NCI-H1694 (cell line): ENCODE results near the gene RASSF4.

Source experiments
- DNase-seq: peaks from one replicate; lab custom pipeline; 2025; lab: John Stamatoyannopoulos, UW

RASSF4 gene

DNA sequence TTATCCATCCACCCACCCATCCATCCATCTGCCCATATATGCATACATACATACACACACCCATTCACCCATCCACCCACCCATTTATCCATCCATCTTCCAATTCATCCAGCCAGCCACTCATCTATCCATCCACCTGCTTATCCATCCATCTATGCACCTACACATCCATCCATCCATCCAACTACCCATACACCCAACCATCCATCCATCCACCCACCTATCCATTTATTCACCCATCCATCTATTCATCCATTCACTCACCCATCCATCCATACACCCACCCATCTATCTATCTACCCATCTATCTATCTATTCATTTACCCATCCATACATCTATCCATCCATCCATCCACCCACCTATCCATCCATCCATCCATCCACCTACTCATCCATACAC lies 31.1 kb upstream of the RASSF4 start:
- no peak for DNase-seq

DNA sequence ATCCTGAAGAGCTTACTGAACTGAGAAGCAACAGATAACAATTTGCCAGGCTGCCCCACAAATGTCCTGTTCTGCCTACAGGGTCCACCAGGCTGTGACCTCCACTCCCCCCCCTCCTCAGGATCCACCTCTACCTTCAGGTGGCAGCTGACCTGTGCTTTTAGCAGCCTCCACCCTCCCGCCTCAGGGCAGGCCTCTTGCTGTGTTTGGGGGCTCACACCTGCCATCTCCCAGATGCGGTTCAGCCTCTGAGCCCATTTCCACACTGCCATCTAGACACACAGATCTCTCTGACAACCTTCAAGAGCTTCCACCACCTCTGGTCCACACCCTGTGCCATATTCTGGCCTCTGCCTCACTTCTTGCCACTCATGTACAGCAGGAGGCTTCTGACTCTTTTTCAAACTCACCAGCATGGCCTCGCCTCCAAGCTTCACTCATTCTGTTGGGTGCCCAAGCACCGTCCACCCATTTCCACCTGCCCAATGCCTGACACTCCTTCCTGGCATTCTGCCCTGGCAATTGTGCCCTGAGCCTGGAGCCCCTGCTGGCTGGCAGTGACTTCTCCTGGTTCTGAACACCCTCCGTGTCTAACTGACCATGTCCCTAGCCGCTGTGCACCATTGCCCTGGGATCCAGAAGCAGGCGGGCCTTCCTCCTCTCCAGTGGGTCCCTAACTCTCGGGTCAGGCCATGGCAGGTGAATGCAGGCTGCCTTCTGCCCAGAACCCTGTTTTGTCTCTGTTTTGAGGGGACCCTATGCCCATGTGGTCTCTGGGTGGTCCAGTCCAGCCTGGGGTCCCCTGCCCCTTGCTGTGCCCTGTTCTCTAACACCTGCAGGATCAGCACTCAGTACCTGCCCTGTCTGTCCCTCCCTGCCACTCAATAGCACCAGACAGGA lies 30.0 kb upstream of the RASSF4 start:
- DNase-seq = no peak

GRCh38 chr10:44930904-44931620 lies 28.5 kb upstream of the RASSF4 start:
- DNase-seq = no peak

DNA sequence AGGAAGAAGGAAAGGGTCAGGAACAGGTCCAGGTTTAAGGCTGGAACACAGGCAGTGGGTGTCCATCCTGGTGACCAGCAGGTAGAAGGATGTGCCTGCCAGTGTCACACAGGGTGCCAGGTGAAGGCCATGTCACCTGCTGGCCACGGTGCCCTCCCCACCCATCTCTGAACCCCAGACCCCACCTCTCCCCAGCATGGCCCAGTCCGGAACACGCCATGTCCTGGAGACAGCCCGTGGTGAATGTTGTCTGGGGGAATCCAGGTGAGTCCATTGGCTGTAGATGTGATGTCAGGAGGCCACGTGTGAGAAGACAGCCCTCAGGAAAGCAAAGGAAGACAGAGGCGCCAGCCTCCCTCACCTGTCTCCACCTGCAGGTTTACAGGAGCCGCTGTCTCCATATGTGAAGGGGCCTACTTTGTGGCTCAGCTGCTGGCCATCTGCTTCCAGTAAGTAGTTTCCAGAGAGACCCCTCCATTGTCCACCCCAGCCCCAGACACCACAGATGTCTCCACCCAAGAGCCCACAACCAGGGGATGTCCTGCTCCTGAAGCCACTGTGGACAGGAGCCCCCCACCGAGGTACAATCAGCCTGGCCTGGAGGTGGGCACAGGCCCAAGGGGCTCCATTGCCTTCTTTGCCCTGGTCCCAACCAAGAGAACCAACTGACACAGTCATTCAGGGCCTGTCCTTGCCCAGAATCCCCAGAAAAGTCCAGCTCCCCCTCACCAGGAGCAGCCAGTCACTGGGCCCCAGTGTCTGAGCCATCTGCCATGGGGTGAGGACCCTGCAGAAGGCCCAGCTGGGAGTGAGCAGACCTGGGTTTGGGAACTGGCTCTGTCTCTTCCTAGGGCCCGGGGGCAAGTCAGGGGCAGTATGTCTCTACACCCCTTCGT lies 27.7 kb upstream of the RASSF4 start:
- no peak for DNase-seq

- DNase-seq = peak; percentile 62
These were observed 26.8 kb upstream of the RASSF4 start for GRCh38 chr10:44932517-44933450.

GRCh38 chr10:44933451-44934321 lies 25.9 kb upstream of the RASSF4 start:
- no peak for DNase-seq

DNA sequence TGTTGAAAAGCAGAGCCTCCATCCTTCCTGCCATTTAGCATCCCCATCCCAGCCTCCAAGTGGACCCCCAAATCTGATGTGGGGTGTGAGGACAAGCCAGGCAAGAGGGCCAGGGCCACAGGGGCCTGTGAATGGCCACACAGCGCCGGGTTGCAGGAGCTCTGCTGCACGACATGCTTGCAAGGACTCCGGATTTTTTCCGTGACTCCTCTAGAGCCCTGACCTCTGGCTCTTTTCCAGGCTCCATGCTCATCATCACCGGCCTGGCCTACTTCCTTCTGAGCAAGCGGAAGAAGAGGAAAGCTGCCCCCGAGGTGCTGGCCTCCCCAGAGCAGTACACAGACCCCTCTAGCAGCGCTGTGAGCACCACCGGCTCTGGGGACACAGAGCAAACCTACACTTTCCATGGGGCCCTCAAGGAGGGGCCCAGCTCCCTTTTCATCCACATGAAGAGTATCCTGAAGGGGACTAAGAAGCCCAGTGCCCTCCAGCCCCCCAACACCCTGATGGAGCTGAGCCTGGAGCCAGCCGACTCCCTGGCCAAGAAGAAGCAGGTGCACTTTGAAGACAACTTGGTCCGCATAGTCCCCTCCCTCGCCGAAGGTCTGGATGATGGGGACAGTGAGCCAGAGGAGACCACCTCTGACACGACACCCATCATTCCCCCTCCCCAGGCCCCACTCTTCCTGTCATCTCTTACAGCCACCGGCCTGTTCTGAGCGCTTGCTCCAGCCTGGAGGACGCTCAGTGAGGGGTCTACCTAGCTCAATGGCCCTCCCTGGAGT lies 25.0 kb upstream of the RASSF4 start:
- no peak for DNase-seq

DNA sequence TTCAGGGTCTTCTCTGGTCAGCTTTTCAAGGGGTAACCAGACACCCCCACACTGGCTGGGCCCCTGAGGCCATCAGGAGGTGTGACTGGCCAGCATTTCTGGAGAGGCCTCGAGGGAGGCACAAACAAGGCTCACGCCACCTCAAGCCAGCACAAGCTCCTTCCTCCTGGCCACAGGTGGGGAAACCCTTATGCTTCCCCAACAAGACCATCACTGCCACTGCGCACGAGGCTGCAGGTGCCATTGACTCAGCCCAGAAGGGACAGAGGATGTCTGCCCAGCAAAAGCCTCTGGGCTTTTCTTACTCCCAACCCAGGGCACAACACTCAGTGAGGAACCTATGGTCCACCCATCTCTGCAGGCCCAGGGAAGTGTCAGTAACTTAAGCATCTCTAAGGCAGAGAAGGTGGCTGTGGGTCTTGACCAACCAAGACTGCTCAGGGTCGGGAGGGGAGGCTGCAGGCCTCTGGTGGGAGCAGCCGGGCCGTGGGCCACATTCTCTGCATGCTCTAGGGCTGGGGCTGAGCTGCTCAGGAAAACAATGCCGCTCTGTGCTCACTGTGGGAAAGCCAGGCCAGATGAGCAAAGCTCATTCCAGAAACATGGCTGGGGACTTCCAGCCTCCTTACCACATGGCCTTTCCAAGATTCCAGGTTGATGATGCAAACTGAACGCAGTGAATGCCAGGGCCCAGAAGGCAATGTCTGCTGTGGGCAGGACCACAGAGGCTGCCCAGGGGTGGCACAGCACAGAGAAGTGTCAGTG lies 24.2 kb upstream of the RASSF4 start:
- no peak for DNase-seq

DNA sequence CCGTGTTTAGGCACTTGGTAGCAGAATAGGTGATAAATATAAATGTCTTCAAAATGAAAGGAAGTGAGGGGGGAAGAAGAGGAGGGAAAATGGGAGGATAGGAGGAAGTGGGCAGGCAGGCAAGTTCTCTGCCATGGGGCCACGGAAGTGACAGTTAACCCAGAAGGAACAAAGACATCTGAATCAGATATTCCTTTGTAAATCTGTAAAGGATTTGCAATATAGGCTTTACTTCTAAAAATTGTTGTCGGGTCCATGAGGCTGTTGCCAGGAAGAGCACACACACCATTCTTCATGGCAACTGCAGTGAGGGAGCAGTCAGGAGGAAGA lies 23.7 kb upstream of the RASSF4 start:
- DNase-seq = no peak

DNA sequence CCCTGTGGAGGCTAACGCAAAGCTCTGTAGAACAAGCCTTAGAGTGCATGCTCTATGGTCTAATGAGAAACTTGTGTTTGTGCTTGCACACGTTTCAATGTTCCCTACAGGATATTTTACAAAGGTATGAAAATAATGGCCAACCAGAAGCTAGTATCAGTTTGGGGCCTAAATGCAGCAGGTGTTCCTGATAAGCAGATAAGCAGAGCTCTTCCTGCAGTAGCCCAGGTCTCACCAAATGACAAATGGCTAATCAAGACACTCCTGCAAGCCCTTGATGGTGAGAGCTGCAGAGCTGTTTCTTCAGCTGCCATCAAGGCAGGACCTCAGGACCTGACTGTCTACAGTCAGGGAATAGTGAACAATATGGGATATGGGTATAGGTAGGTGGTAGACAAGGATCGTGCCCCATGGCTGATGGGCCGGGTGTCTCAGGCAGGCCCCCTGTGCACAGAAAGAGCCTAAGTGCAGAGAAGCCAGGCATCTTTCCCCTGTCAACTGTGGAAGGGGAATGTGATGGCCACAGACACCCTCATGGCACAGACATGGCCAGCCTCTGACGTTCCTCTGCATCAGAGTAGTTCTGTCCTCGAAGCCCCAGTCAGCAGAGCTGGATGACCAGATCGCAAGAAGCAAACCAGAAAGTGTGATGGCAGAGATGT lies 23.2 kb upstream of the RASSF4 start:
- DNase-seq = no peak

GRCh38 chr10:44937196-44938005 lies 22.2 kb upstream of the RASSF4 start:
- DNase-seq = no peak

- DNase-seq = no peak
These were observed 20.6 kb upstream of the RASSF4 start for GRCh38 chr10:44938956-44939355.

GRCh38 chr10:44939691-44940401 lies 19.8 kb upstream of the RASSF4 start:
- no peak for DNase-seq

DNA sequence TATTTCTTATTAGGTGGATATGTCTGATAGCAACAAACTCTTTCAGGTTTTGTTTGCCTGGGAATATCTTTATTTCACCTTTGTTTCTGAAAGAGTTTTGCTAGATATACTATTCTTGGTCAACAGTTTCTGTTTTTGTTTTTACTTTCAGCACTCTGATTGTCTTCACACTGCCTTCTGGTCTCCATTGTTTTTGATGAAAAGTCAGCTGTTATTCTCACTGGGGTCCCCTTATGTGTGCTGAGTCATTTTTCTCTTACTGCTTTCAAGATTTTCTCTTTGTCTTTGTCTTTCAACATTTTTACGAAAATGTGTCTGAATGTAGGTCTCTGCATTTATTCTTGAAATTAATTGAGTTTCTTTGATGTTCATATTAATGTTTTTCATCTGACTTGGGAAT lies 15.2 kb upstream of the RASSF4 start:
- no peak for DNase-seq

DNA sequence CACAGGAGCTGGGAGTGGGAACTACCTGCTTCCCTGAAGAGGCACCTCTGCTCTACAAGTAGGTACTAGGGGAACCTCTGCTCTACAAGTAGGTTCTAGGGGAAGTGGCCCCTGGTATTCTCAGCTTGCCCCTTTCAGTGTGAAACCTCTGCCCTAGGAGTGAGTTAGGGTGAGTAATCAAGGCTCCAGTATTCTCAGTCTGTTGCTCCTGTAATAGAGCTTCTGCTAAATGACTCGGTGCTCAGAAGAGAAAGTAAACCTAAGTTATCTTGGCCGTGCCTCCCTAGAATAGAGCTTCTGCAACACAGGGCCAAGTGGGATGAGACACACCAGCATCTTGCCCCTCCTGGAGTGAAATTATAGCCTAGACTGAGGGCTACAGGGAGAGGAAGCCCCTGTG lies 13.4 kb upstream of the RASSF4 start:
- DNase-seq = no peak

DNA sequence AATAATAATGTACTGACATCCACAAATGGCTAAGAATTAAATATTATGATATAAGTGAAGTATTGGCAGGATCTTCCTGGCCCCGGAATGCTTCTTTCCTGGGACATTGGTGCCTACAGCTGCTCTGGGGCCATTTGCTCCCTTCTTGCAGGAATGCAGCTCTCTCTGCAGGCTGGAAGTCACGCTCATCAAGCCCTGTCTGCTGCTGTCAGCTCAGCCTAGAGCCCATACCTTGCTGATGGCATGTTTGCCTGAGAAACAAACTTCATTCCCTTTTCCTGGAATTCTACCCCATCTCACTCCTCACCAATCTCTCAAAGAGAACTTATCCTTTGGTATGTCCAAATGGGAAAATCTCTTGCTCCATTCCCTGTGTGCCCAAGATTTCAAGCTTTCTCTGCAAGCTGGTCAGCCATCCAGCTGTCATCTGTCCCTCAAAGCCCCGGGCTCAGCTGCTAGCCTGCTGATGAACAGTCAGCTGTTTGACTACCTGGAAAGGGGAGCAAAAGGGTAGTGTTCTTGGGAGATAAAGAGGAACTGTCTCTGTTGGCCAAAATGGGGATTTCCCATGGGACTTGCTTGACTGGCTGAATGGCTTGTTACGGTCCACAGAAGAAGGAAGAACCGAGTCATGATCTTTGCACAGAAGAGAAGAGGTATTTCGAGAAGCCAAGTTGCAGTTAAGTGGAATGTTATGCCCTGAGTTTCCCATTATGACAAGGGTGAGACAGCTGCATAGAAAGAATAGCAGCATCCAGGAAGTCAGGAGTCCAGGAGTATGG lies 12.0 kb upstream of the RASSF4 start:
- no peak for DNase-seq
